Middle frontal gyrus (tissue), 1 donor: ENCODE results near the gene PWWP2A.
"Not testable (repeated sequence)": the region's sequence is repeated elsewhere in the genome, so short reads cannot be mapped to it uniquely, and the experiment has no call there.

Experiments
- DNase-seq: peaks from one replicate; pipeline ENCODE4 v3.0.0-alpha.2; 2015; ENCODE audit warnings: low spot score; ENCODE audit errors: extremely low spot score

PWWP2A gene

GRCh38 chr5:160079753-160080152, 39.5 kb downstream of the PWWP2A start:
- no peak for DNase-seq

- no peak for DNase-seq
Observed at GRCh38 chr5:160076997-160077396, 42.3 kb downstream of the PWWP2A start.

- DNase-seq = no peak
Observed at GRCh38 chr5:160075073-160075472, 44.2 kb downstream of the PWWP2A start.

GRCh38 chr5:160071916-160072315, 47.3 kb downstream of the PWWP2A start:
- DNase-seq = no peak

- no peak for DNase-seq
Observed at GRCh38 chr5:160071516-160071915, 47.7 kb downstream of the PWWP2A start.

GRCh38 chr5:160069120-160069519, 50.1 kb downstream of the PWWP2A start:
- not testable (repeated sequence) for DNase-seq

- no peak for DNase-seq
Observed at GRCh38 chr5:160064995-160065614, 54.1 kb downstream of the PWWP2A start.

GRCh38 chr5:160064417-160064810, 54.8 kb downstream of the PWWP2A start:
- no peak for DNase-seq

- no peak for DNase-seq
Observed at GRCh38 chr5:160061770-160062169, 57.5 kb downstream of the PWWP2A start.

GRCh38 chr5:160060001-160060400, 59.2 kb downstream of the PWWP2A start:
- DNase-seq = no peak

GRCh38 chr5:160057256-160057655, 62.0 kb downstream of the PWWP2A start:
- no peak for DNase-seq

- DNase-seq = no peak
Observed at GRCh38 chr5:160054831-160055230, 64.4 kb downstream of the PWWP2A start.

- DNase-seq = no peak
Observed at GRCh38 chr5:160054047-160054446, 65.2 kb downstream of the PWWP2A start.

- DNase-seq = no peak
Observed at GRCh38 chr5:160049099-160049498, 70.2 kb downstream of the PWWP2A start.

- no peak for DNase-seq
Observed at GRCh38 chr5:160048131-160048530, 71.1 kb downstream of the PWWP2A start.

- no peak for DNase-seq
Observed at GRCh38 chr5:160047423-160047822, 71.8 kb downstream of the PWWP2A start.

- no peak for DNase-seq
Observed at GRCh38 chr5:160044967-160045366, 74.3 kb downstream of the PWWP2A start.

- DNase-seq = no peak
Observed at GRCh38 chr5:160044391-160044804, 74.9 kb downstream of the PWWP2A start.

GRCh38 chr5:160042671-160043070, 76.6 kb downstream of the PWWP2A start:
- no peak for DNase-seq
